Chondrocyte (in vitro differentiated cells): Measurements from ENCODE around the gene WNT5B. TPM values are rescaled to one million over a fixed set of nuclear protein-coding genes. Genes with fewer than 3 reads are reported as not detected.

Experiments used
- DNase-seq: peaks from one replicate; pipeline ENCODE4 v3.0.0; 2021; ENCODE audit warnings: mixed read lengths, low spot score
- H3K27ac Mint-ChIP-seq: one replicate; pipeline ENCODE4 v1.8.0; 2021; ENCODE audit warnings: mild to moderate bottlenecking, moderate library complexity, mixed read lengths; ENCODE audit not compliant: unreplicated experiment
- H3K27me3 Mint-ChIP-seq: 2 replicates; pipeline ENCODE4 v1.8.0; 2021; ENCODE audit warnings: low read depth, mixed read lengths
- H3K36me3 Mint-ChIP-seq: 2 replicates; pipeline ENCODE4 v1.8.0; 2021; ENCODE audit warnings: low read depth, mixed read lengths
- H3K4me1 Mint-ChIP-seq: 2 replicates; pipeline ENCODE4 v1.8.0; 2021; ENCODE audit warnings: low read depth, mild to moderate bottlenecking, mixed read lengths
- H3K4me3 Mint-ChIP-seq: one replicate; pipeline ENCODE4 v1.8.0; 2021; ENCODE audit warnings: mild to moderate bottlenecking, moderate library complexity, mixed read lengths; ENCODE audit not compliant: unreplicated experiment
- H3K9me3 Mint-ChIP-seq: 2 replicates; pipeline ENCODE4 v1.8.0; 2021; ENCODE audit warnings: low read depth, mixed read lengths
- CTCF ChIP-seq: fragments of 200-600 bp; sonication (generic); IDR thresholded peaks from 2 replicates; pipeline ENCODE4 v1.5.0; 2021; ENCODE audit warnings: antibody characterized with exemption, mild to moderate bottlenecking, moderate library complexity
- total RNA-seq: library from RNA; stranded (reverse); gene quantifications from 3 replicates; pipeline ENCODE4 v1.2.1, GENCODE V29; 2021

WNT5B gene
- total RNA-seq, 1 donor from 2014 or later: 68.0 TPM

- no peak for DNase-seq
- no peaks in the 10 kb centered on the region for H3K9me3 Mint-ChIP-seq
- H3K27me3 Mint-ChIP-seq: no peaks in the 10 kb centered on the region
- H3K4me3 Mint-ChIP-seq: no peak overlapping the region
- H3K36me3 Mint-ChIP-seq: no peaks in the 10 kb centered on the region
- H3K4me1 Mint-ChIP-seq: peaks cover 69% of the 10 kb centered on the region
- H3K27ac Mint-ChIP-seq: peak overlapping the region; percentile 76
- no peak for TF ChIP-seq CTCF
These were observed 20.9 kb upstream of the WNT5B start for GRCh38 chr12:1607940-1608712.

GRCh38 chr12:1608713-1609119 lies 20.3 kb upstream of the WNT5B start:
- H3K27ac Mint-ChIP-seq: peak overlapping the region; percentile 76
- peaks cover 65% of the 10 kb centered on the region for H3K4me1 Mint-ChIP-seq
- no peak for DNase-seq
- no peak for TF ChIP-seq CTCF
- H3K9me3 Mint-ChIP-seq: no peaks in the 10 kb centered on the region
- H3K27me3 Mint-ChIP-seq: no peaks in the 10 kb centered on the region
- no peak overlapping the region for H3K4me3 Mint-ChIP-seq
- no peaks in the 10 kb centered on the region for H3K36me3 Mint-ChIP-seq

- Mint-ChIP-seq H3K27ac (no peak overlapping the region), H3K9me3 (no peaks in the 10 kb centered on the region), H3K4me1 (peaks cover 60% of the 10 kb centered on the region), H3K36me3 (peaks cover 4% of the 10 kb centered on the region), H3K27me3 (no peaks in the 10 kb centered on the region), H3K4me3 (no peak overlapping the region)
- no peak for TF ChIP-seq CTCF
- no peak for DNase-seq
These were observed 18.9 kb upstream of the WNT5B start for GRCh38 chr12:1610072-1610643.

GRCh38 chr12:1611803-1612572 lies 17.0 kb upstream of the WNT5B start:
- no peak for DNase-seq
- TF ChIP-seq CTCF: no peak
- H3K36me3 Mint-ChIP-seq: peaks cover 7% of the 10 kb centered on the region
- peaks cover 42% of the 10 kb centered on the region for H3K4me1 Mint-ChIP-seq
- no peaks in the 10 kb centered on the region for H3K27me3 Mint-ChIP-seq
- H3K9me3 Mint-ChIP-seq: no peaks in the 10 kb centered on the region
- peak overlapping the region; percentile 78 for H3K27ac Mint-ChIP-seq
- H3K4me3 Mint-ChIP-seq: peak overlapping the region; percentile 38

GRCh38 chr12:1613860-1614259 lies 15.2 kb upstream of the WNT5B start:
- Mint-ChIP-seq H3K4me1 (peaks cover 36% of the 10 kb centered on the region), H3K27ac (no peak overlapping the region), H3K27me3 (no peaks in the 10 kb centered on the region), H3K36me3 (peaks cover 7% of the 10 kb centered on the region), H3K4me3 (no peak overlapping the region), H3K9me3 (no peaks in the 10 kb centered on the region)
- no peak for DNase-seq
- TF ChIP-seq CTCF: no peak
